ENCODE measurements around the gene NTM. TPM values are rescaled to one million over a fixed set of nuclear protein-coding genes. Genes with fewer than 3 reads are reported as not detected.

The NTM gene
- total RNA-seq, 1 donor from 2014 or later = 10.8 TPM

GRCh38 chr11:132231656-132232347 lies 861.4 kb downstream of the NTM start:
- DNase-seq = no peak

GRCh38 chr11:132234878-132235277 lies 864.5 kb downstream of the NTM start:
- peak; percentile 42 for DNase-seq

GRCh38 chr11:132237781-132238180 lies 867.4 kb downstream of the NTM start:
- no peak for DNase-seq

DNA sequence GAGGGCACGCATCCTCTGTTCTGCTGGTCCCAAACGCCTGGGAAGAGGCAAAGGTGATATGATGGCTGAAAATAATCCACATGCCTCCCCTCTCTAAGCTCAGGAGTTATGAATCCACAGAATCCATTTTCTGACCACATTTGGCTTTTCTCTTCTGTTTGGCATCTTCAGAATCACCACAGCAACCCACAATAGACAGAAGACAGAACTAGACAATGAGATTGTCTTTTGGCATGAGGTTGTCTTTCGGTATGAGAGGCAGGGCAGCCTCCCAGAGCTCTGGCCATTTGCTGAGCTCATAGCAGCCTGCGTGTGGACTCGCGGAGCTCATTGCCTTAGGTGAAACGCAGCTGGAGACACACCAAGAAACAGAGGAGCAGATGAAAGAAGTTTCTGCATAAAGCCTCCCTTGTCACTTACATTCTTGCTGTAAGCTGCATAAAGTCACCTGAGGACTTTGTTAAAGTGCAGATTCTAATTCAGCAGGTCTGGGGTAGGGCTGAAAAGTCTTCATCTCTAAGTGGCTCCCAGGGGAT lies 868.0 kb downstream of the NTM start:
- DNase-seq = no peak

DNA sequence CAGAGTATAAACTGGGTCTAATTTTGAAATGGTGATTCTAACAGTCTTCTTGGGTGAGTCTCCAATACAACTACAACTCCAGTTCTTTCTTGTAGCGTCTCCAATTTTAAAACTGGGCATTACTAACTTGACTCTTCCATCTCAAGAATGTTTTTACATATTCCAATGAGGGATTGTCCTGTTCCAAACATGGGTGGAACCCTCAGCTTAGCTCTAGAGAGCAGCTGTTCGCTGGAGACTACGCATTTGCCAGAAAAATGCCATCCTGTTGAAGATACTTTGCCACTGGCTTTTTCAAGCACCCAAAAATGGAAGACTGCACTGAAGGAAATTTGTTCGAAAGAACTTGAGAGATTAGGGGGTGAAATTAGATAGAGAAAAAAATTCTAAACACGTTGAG lies 870.0 kb downstream of the NTM start:
- no peak for DNase-seq

GRCh38 chr11:132242632-132243031 lies 872.2 kb downstream of the NTM start:
- no peak for DNase-seq

GRCh38 chr11:132244846-132245245 lies 874.4 kb downstream of the NTM start:
- DNase-seq = no peak

- no peak for DNase-seq
These were observed 875.3 kb downstream of the NTM start for GRCh38 chr11:132245403-132246385.

GRCh38 chr11:132248580-132248979 lies 878.2 kb downstream of the NTM start:
- no peak for DNase-seq

DNA sequence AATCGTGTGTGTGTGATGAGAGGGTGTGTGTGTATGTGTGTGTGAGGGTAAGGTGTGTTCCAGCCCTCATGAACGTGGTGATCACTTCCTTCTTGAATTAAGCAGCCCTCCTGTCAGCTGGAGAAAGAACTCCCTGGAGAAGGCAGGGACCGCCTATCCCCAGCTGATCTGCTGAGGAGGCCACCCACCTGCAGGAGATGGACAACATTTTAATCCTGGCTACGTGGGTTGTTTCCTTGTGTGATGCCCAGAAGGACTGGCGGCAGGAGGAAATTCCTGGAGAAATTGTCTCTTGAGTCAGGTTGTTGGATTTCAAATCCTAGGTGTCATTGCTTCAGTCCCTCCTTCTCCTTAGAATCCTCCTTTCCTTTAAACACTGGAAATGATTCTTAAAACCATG lies 878.8 kb downstream of the NTM start:
- DNase-seq = no peak

GRCh38 chr11:132251061-132251460 lies 880.6 kb downstream of the NTM start:
- no peak for DNase-seq

- DNase-seq = no peak
These were observed 883.3 kb downstream of the NTM start for GRCh38 chr11:132253469-132254264.

DNA sequence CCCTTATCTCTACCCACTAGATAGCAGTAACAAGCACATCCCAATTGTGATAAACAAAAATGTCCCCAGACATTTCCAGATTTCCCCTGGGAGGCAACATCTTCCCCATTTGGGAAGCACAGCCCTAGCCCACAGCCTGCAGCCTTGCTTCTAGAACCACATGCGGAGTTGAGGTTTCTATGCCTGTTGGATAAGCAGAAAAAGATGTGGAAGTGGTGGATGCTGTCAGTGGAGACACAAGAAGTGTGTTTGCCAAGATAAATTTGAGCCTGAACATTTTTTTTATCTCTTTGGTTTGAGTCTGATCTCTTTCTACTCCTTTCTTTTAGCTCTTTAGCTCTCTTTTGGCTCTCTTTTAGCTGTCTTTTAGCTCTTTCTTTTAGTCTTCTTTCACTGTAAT lies 884.5 kb downstream of the NTM start:
- DNase-seq = peak; percentile 4

DNA sequence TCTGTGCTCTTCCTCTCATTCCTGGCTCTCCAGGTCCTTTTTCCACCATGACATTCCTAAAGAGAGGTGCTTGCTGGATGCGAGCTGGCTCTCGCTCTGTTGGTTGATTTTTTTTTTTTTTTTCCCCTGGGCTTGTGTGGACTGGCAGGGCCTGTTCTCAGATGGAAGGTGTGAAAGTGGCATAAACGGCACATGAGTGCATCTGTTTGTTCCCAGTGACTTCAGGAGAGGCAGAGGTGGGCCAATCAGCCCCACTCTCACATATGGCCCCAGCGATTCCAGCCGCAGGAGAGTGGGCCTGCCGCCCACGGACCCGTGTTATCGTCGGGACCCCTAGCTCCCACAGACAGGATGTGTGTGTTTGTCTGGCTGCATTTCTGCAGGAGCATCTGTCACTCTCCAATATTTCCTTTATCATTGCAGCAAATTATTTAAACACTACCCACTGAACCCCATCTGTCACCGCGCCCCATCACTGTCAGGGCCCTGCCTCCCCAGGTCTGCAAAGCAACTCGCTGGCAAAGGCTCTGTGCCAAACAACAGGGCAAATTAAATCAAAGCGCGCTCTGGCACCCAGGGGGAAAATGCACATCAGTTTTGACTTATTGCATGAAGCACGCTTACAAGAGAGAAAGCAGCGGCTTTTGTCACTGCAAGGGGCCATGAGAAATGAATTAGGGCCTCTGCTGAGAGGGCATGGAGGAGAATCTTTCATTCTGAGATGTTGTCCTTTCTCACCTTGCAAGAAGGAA lies 886.3 kb downstream of the NTM start:
- no peak for DNase-seq

DNA sequence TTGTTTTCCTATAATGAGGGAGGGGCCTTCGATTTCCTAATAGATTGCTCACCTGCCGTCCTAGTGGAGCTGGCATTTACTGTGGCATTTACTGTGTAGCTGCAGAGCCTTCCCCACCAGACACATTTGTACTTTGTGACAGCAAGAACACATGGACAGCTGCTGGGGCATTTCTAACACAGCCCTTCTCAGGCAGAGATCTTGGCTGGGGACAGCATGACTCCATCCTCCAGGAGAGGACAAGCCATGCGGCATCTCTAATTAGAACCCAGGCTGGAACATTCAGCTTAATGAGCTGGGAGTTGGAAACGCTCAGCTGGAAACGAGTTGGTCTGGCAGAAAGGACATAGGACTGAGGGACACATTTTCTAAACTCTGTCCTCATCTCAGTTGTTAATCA lies 887.5 kb downstream of the NTM start:
- DNase-seq = no peak

GRCh38 chr11:132258875-132259274 lies 888.5 kb downstream of the NTM start:
- no peak for DNase-seq

DNA sequence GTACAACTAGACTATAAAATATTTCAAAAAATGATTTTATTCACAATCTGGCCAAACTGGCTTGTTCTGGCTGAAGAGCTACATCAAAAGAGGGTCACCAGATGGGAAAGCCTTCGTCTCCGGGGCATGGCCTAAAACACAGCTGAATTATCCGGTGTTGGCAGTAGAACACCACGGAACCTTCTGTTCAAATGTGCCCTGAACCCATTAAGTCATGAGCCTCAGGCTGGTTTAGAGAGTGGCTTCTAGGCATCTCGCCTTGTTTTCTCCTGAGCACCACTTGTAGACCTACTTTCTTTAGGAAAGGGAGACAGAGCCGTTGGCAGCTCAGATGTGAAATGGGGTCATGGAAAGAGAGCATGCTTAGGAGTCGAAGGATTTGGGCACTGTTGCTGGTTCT lies 890.2 kb downstream of the NTM start:
- no peak for DNase-seq

DNA sequence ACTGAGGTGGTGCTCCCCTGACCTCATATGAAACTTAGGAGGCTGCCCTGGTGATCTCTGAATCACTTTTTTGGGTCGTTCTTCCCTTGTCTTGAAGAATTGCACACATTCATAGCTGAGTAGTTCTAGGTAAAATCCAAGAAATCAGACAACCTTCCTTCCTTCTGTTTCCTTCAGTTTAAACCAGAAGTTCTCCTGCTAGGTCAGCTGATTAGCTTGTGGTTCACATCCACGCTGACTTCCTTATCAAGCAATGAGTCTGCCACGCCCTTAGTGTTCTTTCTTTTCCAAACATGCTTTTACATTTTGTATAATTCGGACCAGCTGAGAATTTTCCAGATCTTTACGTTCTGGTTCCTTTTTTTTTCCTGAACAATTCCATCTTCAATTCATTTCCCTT lies 892.8 kb downstream of the NTM start:
- no peak for DNase-seq

- no peak for DNase-seq
These were observed 893.5 kb downstream of the NTM start for GRCh38 chr11:132263875-132264274.

- no peak for DNase-seq
These were observed 894.2 kb downstream of the NTM start for GRCh38 chr11:132264616-132265015.

- DNase-seq = no peak
These were observed 908.6 kb downstream of the NTM start for GRCh38 chr11:132278801-132279574.

Measured in skin of body (tissue), 2 donors.